IPS-18a (cell line): ENCODE measurements around the gene CSTF1.

ENCODE experiments used
- H3K27ac ChIP-seq: one replicate; pipeline ENCODE4 v1.5.1; 2013; ENCODE audit warnings: low read length
- H3K27me3 ChIP-seq: one replicate; pipeline ENCODE4 v1.6.1; 2013; ENCODE audit warnings: mild to moderate bottlenecking, low read length; ENCODE audit not compliant: control insufficient read depth, insufficient read depth
- H3K36me3 ChIP-seq: one replicate; pipeline ENCODE4 v1.6.1; 2013; ENCODE audit warnings: low read depth, low read length; ENCODE audit not compliant: control insufficient read depth
- H3K4me1 ChIP-seq: one replicate; pipeline ENCODE4 v1.6.1; 2013; ENCODE audit warnings: low read depth, low read length; ENCODE audit not compliant: control insufficient read depth
- H3K4me3 ChIP-seq: one replicate; pipeline ENCODE4 v1.5.1; 2013; ENCODE audit warnings: low read length
- H3K9ac ChIP-seq: one replicate; pipeline ENCODE4 v1.6.1; 2013; ENCODE audit warnings: mild to moderate bottlenecking, low read length, moderate library complexity
- H3K9me3 ChIP-seq: one replicate; pipeline ENCODE4 v1.6.1; 2013; ENCODE audit warnings: low read depth, low read length; ENCODE audit not compliant: control insufficient read depth

Gene CSTF1

DNA sequence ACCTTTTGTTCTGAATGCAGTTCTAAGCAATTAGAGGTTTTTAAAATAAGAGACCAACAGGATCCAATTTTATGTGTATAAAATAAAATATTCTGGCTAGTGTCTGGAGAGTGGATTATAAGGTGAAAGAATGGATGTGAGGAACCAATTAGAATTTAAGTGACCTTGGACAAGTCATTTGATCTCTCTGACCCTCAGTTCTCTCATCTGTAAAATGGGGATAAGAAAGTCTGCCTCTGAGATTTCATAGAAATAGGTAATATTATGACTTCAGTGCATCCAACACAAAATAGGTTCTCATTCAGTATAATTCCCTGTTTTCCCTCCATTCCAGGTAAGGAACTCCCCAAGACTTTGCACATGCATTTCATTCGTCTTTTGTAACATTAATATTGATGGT, 38.5 kb downstream of the CSTF1 start:
- Histone ChIP-seq H3K4me1 (no peaks in the 10 kb centered on the region), H3K27ac (no peak overlapping the region), H3K36me3 (no peaks in the 10 kb centered on the region), H3K9ac (no peak overlapping the region), H3K27me3 (no peaks in the 10 kb centered on the region), H3K4me3 (no peak overlapping the region), H3K9me3 (no peaks in the 10 kb centered on the region)

DNA sequence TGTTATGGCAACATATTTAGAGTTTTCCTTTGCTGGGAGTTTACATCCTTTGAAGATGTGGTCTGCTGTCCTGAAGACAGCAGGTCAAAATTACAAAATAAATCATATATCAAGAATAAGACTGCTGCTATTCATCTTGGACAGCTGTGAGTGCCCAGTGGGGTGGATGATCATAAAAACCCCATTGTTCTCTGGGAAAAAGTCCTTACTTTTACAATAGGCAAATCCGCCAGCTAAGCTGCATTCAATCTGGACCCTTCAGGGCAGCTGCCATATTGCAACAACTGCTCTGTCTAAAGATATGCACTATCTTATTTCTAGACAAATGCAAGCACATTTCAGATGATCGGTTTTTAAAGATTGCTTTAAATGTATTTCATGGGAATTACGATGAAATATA, 39.0 kb downstream of the CSTF1 start:
- Histone ChIP-seq H3K9ac (no peak overlapping the region), H3K4me1 (no peaks in the 10 kb centered on the region), H3K9me3 (no peaks in the 10 kb centered on the region), H3K36me3 (no peaks in the 10 kb centered on the region), H3K27ac (no peak overlapping the region), H3K27me3 (no peaks in the 10 kb centered on the region), H3K4me3 (no peak overlapping the region)

DNA sequence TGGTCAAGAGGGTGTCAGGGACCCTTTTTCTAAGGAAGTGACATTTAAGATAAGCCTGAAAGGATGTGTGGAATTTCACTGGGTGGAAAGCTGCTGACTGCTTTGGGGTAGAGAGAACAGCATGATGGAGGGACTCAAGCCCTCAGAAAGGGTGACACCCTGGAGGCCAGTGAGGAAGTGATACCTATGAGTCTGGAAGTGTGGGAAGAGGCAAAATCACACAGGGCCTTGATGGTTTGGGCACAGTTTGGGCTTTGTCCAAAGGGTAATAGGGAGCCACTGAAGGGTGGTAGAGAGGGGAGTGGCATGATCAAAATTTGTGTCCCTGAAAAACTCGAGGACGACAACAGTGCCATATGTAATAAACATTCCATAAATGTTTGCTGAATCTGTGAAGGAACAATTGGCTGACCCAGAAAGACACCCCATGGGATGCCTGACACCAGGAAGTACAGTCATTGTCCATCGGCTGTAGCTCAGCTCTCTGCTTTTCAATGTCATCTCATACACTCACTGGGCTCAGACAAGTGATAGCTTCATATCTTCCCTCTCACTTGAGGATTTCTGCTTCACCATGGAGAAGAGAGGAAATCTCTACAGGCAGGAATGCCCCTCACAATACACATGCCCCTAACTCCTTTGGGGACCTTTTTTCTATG, 40.9 kb downstream of the CSTF1 start:
- Histone ChIP-seq H3K27me3 (no peaks in the 10 kb centered on the region), H3K4me3 (no peak overlapping the region), H3K9ac (no peak overlapping the region), H3K4me1 (no peaks in the 10 kb centered on the region), H3K9me3 (no peaks in the 10 kb centered on the region), H3K27ac (no peak overlapping the region), H3K36me3 (no peaks in the 10 kb centered on the region)

DNA sequence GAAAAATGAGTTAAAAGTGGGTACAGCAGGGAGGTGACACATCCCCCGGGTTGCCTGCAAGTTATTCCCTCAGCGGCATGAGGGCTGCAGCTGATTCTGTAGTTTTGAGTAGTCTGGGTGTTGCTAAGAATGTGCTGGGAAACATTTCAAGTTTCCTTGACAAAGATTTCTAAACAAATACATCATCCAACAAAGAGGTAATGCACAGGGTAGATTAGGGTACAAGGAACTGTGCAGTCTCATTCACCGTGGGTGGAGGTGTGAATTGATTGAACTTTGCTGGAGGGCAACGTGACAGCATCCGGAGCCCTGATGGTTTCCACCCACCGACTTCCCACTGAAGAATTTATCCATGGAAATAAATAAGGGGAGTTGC, 41.4 kb downstream of the CSTF1 start:
- Histone ChIP-seq H3K4me1 (no peaks in the 10 kb centered on the region), H3K9me3 (no peaks in the 10 kb centered on the region), H3K36me3 (no peaks in the 10 kb centered on the region), H3K27me3 (no peaks in the 10 kb centered on the region), H3K27ac (no peak overlapping the region), H3K4me3 (no peak overlapping the region), H3K9ac (no peak overlapping the region)

DNA sequence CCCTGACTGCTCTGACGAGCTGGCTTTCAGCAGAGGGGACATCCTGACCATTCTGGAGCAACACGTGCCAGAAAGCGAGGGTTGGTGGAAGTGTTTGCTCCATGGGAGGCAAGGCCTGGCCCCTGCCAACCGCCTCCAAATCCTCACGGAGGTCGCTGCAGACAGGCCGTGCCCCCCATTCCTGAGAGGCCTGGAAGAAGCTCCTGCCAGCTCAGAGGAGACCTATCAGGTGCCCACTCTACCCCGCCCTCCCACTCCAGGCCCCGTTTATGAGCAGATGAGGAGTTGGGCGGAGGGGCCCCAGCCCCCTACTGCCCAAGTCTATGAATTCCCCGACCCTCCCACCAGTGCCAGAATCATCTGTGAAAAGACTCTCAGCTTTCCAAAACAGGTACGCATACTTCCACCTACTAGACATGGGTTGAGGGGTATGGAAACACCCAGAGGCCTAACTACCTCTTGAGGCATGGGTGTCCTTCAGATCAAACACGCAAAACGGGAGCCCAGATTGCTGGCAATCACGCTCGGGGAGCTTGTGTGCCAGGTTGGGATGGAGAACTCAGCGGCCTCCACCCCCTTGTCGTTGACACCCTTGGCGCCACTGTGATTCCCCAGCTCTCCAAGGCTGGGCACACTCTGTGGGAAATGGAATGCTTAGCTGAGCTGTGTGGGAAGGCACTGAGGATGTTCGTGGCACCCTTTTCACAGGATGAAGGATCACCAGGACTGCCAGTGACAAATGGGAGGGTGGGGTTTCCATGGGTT, 44.9 kb downstream of the CSTF1 start:
- Histone ChIP-seq H3K27ac (no peak overlapping the region), H3K9ac (no peak overlapping the region), H3K27me3 (no peaks in the 10 kb centered on the region), H3K4me3 (no peak overlapping the region), H3K9me3 (no peaks in the 10 kb centered on the region), H3K36me3 (no peaks in the 10 kb centered on the region), H3K4me1 (no peaks in the 10 kb centered on the region)

DNA sequence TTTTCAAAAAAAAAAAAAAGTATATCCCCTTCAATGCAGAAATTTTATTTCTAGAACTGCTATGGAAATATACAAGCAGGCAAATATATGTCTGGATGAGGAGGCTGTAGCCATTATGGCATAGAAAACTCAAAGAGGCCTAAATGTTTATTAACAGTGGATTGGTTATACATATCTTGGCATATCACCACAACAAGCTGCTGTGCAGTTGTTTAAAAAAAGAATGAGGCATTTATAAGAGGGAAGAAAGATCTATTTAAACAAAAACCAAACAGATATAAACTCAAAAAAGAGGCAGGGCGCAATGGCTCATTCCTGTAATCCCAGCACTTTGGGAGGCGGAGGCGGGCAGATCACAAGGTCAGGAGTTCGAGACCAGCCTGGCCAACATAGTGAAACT, 45.8 kb downstream of the CSTF1 start:
- Histone ChIP-seq H3K36me3 (no peaks in the 10 kb centered on the region), H3K27ac (no peak overlapping the region), H3K4me3 (no peak overlapping the region), H3K27me3 (no peaks in the 10 kb centered on the region), H3K9me3 (no peaks in the 10 kb centered on the region), H3K4me1 (no peaks in the 10 kb centered on the region), H3K9ac (no peak overlapping the region)

DNA sequence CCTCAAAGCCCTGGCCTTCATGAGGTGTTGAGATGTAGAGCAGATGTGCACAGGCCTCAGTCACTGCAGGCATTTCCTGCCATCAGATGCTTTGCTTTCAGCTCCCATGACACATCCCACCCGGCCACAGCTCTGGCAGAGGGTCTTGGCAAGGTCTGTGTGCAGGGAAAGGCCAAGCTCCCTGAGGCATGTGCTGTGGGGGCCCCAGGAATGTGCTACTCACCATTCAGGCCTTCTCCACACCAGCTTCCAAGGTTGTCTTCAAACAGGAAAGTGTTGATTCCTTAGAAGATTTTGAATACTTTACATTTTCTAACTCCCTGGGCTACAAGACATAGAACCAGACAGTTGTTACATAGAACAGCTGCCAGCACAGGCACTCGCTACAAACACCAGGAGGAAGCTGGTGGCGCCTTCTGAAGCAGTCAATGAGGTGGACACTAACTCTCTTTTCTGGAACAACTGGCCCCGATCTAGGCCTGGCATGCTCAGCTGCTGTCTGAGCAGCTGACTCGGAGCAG, 47.4 kb downstream of the CSTF1 start:
- Histone ChIP-seq H3K9me3 (no peaks in the 10 kb centered on the region), H3K4me3 (no peak overlapping the region), H3K27ac (no peak overlapping the region), H3K36me3 (no peaks in the 10 kb centered on the region), H3K27me3 (no peaks in the 10 kb centered on the region), H3K9ac (no peak overlapping the region), H3K4me1 (no peaks in the 10 kb centered on the region)

DNA sequence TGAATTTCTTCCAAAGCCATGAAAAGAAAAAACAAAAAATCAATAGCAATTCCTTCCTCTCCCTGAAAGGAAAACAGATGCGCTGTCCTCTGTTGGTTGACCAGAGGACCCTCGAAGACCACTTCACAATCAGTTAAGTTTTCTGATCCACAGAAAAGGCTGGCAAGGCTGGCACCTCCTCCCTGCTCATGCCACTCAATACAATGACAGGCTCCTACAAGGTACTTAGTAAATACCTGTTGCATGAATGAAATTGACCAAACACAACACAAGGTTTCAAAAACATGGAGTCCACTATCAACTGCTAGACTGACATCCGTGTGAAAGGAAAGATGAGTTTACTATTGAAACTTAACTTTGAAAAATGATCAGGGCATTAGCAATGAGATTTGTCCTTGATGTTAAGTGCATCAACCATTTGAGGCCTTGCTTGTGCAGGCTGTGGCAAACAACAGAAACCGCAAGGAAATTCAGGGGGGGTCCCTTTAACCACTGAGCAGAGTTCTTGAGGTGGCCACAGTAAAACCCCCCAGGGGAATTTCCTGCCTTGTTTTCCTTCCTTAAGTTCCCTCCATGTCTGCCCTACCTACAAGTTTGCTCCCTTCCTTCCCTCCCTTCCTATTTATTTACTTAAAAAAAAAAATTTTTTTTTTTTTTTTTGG, 48.0 kb downstream of the CSTF1 start:
- H3K27ac ChIP-seq = no peak overlapping the region
- no peak overlapping the region for H3K9ac ChIP-seq

DNA sequence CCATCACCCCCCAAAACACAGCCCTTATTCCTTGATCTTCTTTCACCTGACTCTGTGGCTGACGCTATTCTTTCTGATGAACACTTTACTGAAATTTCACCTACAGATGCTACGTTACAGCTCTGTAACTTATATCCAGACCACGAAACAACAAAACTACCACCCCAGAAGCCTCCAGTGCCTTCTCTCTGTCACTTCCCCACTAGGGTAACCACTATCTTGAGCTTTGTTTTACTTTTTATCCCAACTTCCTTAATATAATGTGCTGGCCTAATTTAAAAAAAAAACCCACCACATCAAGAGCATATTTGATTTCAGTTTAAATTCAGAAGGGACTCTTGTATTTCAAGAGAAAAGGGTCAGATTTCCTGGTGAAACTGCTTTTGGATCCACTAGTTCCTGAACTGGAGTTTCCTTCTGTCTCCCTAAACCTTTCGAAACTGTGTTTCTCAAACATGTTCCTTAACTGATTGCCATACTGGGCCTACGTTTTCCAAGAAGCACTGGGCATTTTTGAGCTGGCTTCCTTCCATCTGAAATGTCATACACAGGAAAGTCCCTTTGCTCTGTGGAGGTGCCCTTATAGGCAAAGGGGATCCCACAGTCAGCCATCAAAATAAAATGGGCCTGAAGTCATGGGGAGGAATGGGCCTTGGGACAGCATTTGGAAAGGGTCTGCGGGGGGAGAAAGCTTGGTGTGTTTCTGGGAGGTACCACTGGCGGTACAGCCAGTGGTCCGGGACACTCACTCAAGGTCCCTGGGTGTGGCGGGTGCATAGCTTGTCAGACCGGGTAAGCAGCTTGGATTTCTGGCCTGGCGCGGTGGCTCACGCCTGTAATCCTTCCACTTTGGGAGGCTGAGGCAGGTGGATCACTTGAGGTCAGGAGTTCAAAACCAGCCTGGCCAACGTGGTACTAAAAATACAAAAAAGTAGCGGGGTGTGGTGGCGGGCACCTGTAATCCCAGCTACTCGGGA, 50.2 kb downstream of the CSTF1 start:
- H3K27me3 ChIP-seq = no peaks in the 10 kb centered on the region
- no peak overlapping the region for H3K27ac ChIP-seq
- no peak overlapping the region for H3K9ac ChIP-seq
- no peaks in the 10 kb centered on the region for H3K4me1 ChIP-seq
- no peaks in the 10 kb centered on the region for H3K9me3 ChIP-seq
- no peak overlapping the region for H3K4me3 ChIP-seq
- H3K36me3 ChIP-seq = no peaks in the 10 kb centered on the region

More for the DNA sequence above, 48.0 kb downstream of the CSTF1 start:
- Histone ChIP-seq H3K9me3 (no peaks in the 10 kb centered on the region), H3K4me1 (no peaks in the 10 kb centered on the region), H3K27me3 (no peaks in the 10 kb centered on the region), H3K4me3 (no peak overlapping the region), H3K36me3 (no peaks in the 10 kb centered on the region)

DNA sequence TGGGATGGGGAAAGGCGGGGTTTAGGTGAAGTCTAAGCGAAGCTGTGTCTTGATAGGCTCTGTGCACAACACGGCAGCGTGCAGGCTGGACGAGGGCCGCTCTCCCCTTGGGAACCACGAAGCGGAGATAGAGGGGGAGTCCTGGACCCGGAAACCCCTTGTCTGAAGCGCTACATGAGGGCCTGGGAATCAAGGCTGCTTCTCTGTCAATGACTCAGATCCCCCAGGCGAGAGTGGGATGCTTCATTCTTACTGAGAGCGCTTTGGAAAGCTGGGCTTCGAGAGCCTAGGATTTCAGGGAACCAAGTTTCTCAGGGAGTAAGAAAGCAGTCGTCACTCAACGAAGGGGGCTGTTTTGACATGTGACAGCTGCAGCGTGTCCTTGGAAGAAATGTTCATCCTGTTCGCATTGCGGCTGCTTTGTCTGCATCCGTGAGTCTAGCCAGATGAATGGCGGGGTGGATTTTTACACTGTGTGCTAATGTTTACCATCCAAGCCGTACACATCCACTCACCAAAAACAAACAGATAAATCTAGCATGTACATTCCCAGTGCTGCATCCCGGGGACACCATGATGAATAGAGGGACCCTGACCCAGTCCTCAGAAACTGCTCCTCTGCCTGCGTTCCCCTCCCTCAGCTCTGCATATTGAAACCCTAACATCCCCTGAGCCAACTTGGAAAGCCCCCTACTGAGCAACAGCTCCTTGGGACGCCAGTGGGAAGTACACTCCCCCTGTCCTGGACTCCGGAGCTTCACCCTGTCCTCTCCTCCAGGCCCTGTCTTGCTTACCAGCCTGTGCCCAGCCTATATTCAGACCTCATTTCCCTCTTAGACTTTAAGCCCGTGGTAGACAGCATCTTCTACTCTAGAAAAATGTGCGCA, 51.5 kb downstream of the CSTF1 start:
- no peaks in the 10 kb centered on the region for H3K9me3 ChIP-seq
- H3K9ac ChIP-seq = no peak overlapping the region
- H3K36me3 ChIP-seq = no peaks in the 10 kb centered on the region
- no peaks in the 10 kb centered on the region for H3K4me1 ChIP-seq
- H3K27me3 ChIP-seq = no peaks in the 10 kb centered on the region
- no peak overlapping the region for H3K4me3 ChIP-seq
- no peak overlapping the region for H3K27ac ChIP-seq
